HepG2 (cell line): ENCODE data around the gene RHO. TPM values are rescaled to one million over a fixed set of nuclear protein-coding genes. Genes with fewer than 3 reads are reported as not detected.

Experiments used
- ATAC-seq: fragments of 200-7000 bp; cut with Tn5 transposase; 3 replicates; pipeline ENCODE4 v1.9.1; 2020; ENCODE audit warnings: mild to moderate bottlenecking, moderate library complexity
- BruUV-seq: library from RNA; stranded (reverse); fragments of 400-500 nt; replicated peaks from 2 replicates; lab custom pipeline; 2021; lab: Mats Ljungman, UMichigan
- CTCF ChIA-PET: fragments of 300-600 bp; formaldehyde crosslinking; extraction: SDS; loops from one replicate; lab custom pipeline; 2021; ENCODE audit warnings: low total read pairs, inconsistent platforms, low intra/inter-chr PET ratio; lab: Yijun Ruan, JAX
- POLR2A ChIA-PET: fragments of 350-600 bp; sonication (Branson Sonifier 250); formaldehyde crosslinking; loops from one replicate; lab custom pipeline; 2020; ENCODE audit warnings: antibody characterized with exemption, inconsistent platforms; lab: Yijun Ruan, JAX
- DNase-seq: peaks from one replicate; pipeline ENCODE4 v3.0.0-alpha.2; 2015; ENCODE audit warnings: low spot score
- FAIRE-seq: peaks from 3 replicates; lab custom pipeline; 2011; peaks lifted over from hg19 to GRCh38; lab: Jason Lieb, UNC
- H2AFZ ChIP-seq: one replicate; pipeline ENCODE4 v1.6.1; 2011; ENCODE audit warnings: low read length, inconsistent platforms
- H3K27ac ChIP-seq: fragments of 300-600 bp; 3 replicates; pipeline ENCODE4 v1.8.0; 2011; ENCODE audit warnings: mixed run types, mild to moderate bottlenecking, mixed read lengths, low read length, inconsistent platforms; ENCODE audit not compliant: insufficient read depth; ENCODE audit errors: extremely low read length
- H3K27me3 ChIP-seq, 2 experiments: fragments of 200-600 bp in 1 of 2; 2 replicates in 1 of 2; 3 replicates in 1 of 2; pipeline versions ENCODE4 v1.6.0 to v1.8.0; 2011; ENCODE audit warnings: low read length in 2 of 2, mild to moderate bottlenecking in 2 of 2, moderate library complexity in 2 of 2, inconsistent platforms in 1 of 2; ENCODE audit not compliant: insufficient read depth in 2 of 2, control insufficient read depth in 1 of 2
- H3K36me3 ChIP-seq, 2 experiments: fragments of 200-600 bp in 1 of 2; replicated peaks in 1 of 2; 2 replicates in 1 of 2; 3 replicates in 1 of 2; pipeline versions ENCODE4 v1.5.1 to v1.8.0; 2011; ENCODE audit warnings: low read length in 2 of 2, inconsistent platforms in 1 of 2; ENCODE audit not compliant: insufficient read depth in 2 of 2, control insufficient read depth in 1 of 2
- H3K4me1 ChIP-seq: 2 replicates; pipeline ENCODE4 v1.5.1; 2012; ENCODE audit warnings: low read length, inconsistent platforms; ENCODE audit not compliant: insufficient read depth
- H3K4me2 ChIP-seq: 2 replicates; pipeline ENCODE4 v1.6.0; 2011; ENCODE audit warnings: low read depth, low read length, inconsistent platforms
- H3K4me3 ChIP-seq, 3 experiments: fragments of 200-600 bp in 1 of 3; sonication (generic), shearing (Covaris generic) in 1 of 3; replicated peaks in 1 of 3; 2 replicates each; pipeline ENCODE4 v1.5.1; 2011 to 2016; ENCODE audit warnings: low read length in 3 of 3, inconsistent platforms in 2 of 3, low read depth in 2 of 3, mild to moderate bottlenecking in 2 of 3, control low read depth in 1 of 3, mixed read lengths in 1 of 3; ENCODE audit not compliant: insufficient read depth in 1 of 3
- H3K79me2 ChIP-seq: one replicate; pipeline ENCODE4 v1.6.1; 2011; ENCODE audit warnings: low read length, inconsistent platforms; ENCODE audit not compliant: insufficient read depth
- H3K9ac ChIP-seq: 2 replicates; pipeline ENCODE4 v1.6.0; 2011; ENCODE audit warnings: mild to moderate bottlenecking, low read depth, low read length, inconsistent platforms; ENCODE audit not compliant: insufficient read depth
- H3K9me3 ChIP-seq: 2 replicates; pipeline ENCODE4 v1.5.1; 2012; ENCODE audit warnings: mild to moderate bottlenecking, low read length
- H4K20me1 ChIP-seq: 2 replicates; pipeline ENCODE4 v1.6.0; 2011; ENCODE audit warnings: inconsistent platforms, mild to moderate bottlenecking, low read length, moderate library complexity; ENCODE audit not compliant: insufficient read depth
- ATF7-NPFF ChIP-seq: sonication (generic); formaldehyde crosslinking; IDR thresholded peaks from 2 replicates; pipeline ENCODE4 v1.8.1; 2023; ENCODE audit warnings: mild to moderate bottlenecking, low read depth, missing genetic modification reagents, moderate library complexity
- GABPB1 ChIP-seq: IDR thresholded peaks from 2 replicates; pipeline ENCODE4 v1.6.1; 2016; ENCODE audit warnings: mild to moderate bottlenecking, missing genetic modification reagents, moderate library complexity, missing compliant biosample characterization
- HIC2 ChIP-seq: sonication (generic); formaldehyde crosslinking; IDR thresholded peaks from 2 replicates; pipeline ENCODE4 v1.9.0; 2022; ENCODE audit warnings: low read depth, missing genetic modification reagents
- KLF15 ChIP-seq: sonication (generic); formaldehyde crosslinking; IDR thresholded peaks from 2 replicates; pipeline ENCODE4 v1.8.1; 2023; ENCODE audit warnings: borderline replicate concordance, mild to moderate bottlenecking, inconsistent platforms, missing genetic modification reagents, mixed read lengths
- MBD4 ChIP-seq: IDR thresholded peaks from 2 replicates; pipeline ENCODE4 v1.6.1; 2012; ENCODE audit warnings: low read length, inconsistent platforms, borderline replicate concordance
- MYPOP ChIP-seq: sonication (generic); formaldehyde crosslinking; IDR thresholded peaks from 2 replicates; pipeline ENCODE4 v1.8.1; 2023; ENCODE audit warnings: mild to moderate bottlenecking, moderate library complexity, missing genetic modification reagents
- NCOR1 ChIP-seq: fragments of 200-600 bp; sonication (generic); IDR thresholded peaks from 2 replicates; pipeline ENCODE4 v1.7.0; 2017; ENCODE audit warnings: antibody characterized with exemption, low read length, borderline replicate concordance
- RARA ChIP-seq: IDR thresholded peaks from 2 replicates; pipeline ENCODE4 v1.6.1; 2016; ENCODE audit warnings: missing genetic modification reagents, missing compliant biosample characterization
- SMARCC2 ChIP-seq: fragments of 450-650 bp; IDR thresholded peaks from 2 replicates; pipeline ENCODE4 v1.6.1; 2017; ENCODE audit warnings: antibody characterized with exemption, mild to moderate bottlenecking
- ZNF256 ChIP-seq: sonication (generic); formaldehyde crosslinking; conservative IDR thresholded peaks from 2 replicates; pipeline ENCODE4 v1.4.0; 2020; ENCODE audit warnings: missing genetic modification reagents
- ZNF781 ChIP-seq: sonication (generic); formaldehyde crosslinking; IDR thresholded peaks from 2 replicates; pipeline ENCODE4 v1.5.1; 2020; ENCODE audit warnings: borderline replicate concordance, mild to moderate bottlenecking, missing genetic modification reagents; ENCODE audit errors: not compliant biosample characterization
- whole genome bisulfite sequencing: methylation state at CpG from one replicate; pipeline ENCODE4 v1.1.6; 2017; ENCODE audit warnings: low lambda C conversion rate; 5-methylcytosine and 5-hydroxymethylcytosine counted together
- in situ Hi-C: cut with HindIII; loops from 2 replicates; pipeline ENCODE4 v1.10.0; 2017; ENCODE audit warnings: low pct_unique_long_range_greater_than_20kb; ENCODE audit not compliant: extremely low pct_ligation_motif_present
- intact Hi-C: fragments of 100-400 bp; cut with micrococcal nuclease; formaldehyde crosslinking; loops from one replicate; pipeline ENCODE4 v1.10.0; 2022; ENCODE audit not compliant: unreplicated experiment
- polyA plus RNA-seq, 8 experiments: library from polyadenylated mRNA; depleted of rRNA in 3 of 8; stranded (reverse) in 7 of 8; unstranded in 1 of 8; fragments of >200 nt; fragmentation: Illumina TruSeq in 4 of 8; extraction: Trizol in 4 of 8; gene quantifications; 2 replicates each; pipeline versions ENCODE4 v1.2.1 to v1.2.3, GENCODE V29; 2011 to 2016; ENCODE audit warnings: low read depth in 4 of 8, missing spikeins in 1 of 8, mixed read lengths in 1 of 8; ENCODE audit not compliant: insufficient read depth in 1 of 8
- total RNA-seq, 5 experiments: library from RNA; depleted of rRNA; stranded (reverse); fragments of >200 nt; fragmentation: Illumina TruSeq; extraction: Trizol; gene quantifications; 2 replicates each; pipeline ENCODE4 v1.2.3, GENCODE V29; 2016; ENCODE audit warnings: low read depth in 1 of 5
- TF ChIP-seq, protein P1 (sequence below): sonication (generic); formaldehyde crosslinking; conservative IDR thresholded peaks from 2 replicates; pipeline ENCODE4 v1.4.0; 2020; ENCODE audit warnings: mild to moderate bottlenecking, missing genetic modification reagents, moderate library complexity
- TF ChIP-seq, protein P2 (sequence below): sonication (generic); formaldehyde crosslinking; IDR thresholded peaks from 2 replicates; pipeline ENCODE4 v1.4.0; 2020; ENCODE audit warnings: missing genetic modification reagents

The RHO gene
- total and polyA plus RNA-seq, 2 of the 13 experiments (the other 11 are each of a cell fraction or from before 2014, with no cell fraction given) = not detected

GRCh38 chr3:129576514-129577352 lies 48.3 kb downstream of the RHO start (continued):
- TF ChIP-seq, protein P1, sequence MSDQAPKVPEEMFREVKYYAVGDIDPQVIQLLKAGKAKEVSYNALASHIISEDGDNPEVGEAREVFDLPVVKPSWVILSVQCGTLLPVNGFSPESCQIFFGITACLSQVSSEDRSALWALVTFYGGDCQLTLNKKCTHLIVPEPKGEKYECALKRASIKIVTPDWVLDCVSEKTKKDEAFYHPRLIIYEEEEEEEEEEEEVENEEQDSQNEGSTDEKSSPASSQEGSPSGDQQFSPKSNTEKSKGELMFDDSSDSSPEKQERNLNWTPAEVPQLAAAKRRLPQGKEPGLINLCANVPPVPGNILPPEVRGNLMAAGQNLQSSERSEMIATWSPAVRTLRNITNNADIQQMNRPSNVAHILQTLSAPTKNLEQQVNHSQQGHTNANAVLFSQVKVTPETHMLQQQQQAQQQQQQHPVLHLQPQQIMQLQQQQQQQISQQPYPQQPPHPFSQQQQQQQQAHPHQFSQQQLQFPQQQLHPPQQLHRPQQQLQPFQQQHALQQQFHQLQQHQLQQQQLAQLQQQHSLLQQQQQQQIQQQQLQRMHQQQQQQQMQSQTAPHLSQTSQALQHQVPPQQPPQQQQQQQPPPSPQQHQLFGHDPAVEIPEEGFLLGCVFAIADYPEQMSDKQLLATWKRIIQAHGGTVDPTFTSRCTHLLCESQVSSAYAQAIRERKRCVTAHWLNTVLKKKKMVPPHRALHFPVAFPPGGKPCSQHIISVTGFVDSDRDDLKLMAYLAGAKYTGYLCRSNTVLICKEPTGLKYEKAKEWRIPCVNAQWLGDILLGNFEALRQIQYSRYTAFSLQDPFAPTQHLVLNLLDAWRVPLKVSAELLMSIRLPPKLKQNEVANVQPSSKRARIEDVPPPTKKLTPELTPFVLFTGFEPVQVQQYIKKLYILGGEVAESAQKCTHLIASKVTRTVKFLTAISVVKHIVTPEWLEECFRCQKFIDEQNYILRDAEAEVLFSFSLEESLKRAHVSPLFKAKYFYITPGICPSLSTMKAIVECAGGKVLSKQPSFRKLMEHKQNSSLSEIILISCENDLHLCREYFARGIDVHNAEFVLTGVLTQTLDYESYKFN = peak; percentile 68
- TF ChIP-seq RARA (CRISPR knock-in tag) = peak; percentile 59; the same call in 1 of the 2 replicates
- peak; percentile 82; the same call in 1 of the 2 replicates for TF ChIP-seq HIC2 (CRISPR knock-in tag)
- 0 out of 2 replicates have a peak, but pooled peaks have one; percentile 46 for TF ChIP-seq GABPB1
- no peak for TF ChIP-seq ZNF781 (CRISPR knock-in tag)

GRCh38 chr3:129577366-129577765 lies 48.9 kb downstream of the RHO start:
- FAIRE-seq = no peak
- no peak overlapping the region for H3K9ac ChIP-seq
- TF ChIP-seq NCOR1 (no peak), ZNF256 (CRISPR knock-in tag) (no peak), MYPOP (CRISPR knock-in tag) (no peak), MBD4 (no peak), KLF15 (CRISPR knock-in tag) (no peak), ATF7-NPFF (CRISPR knock-in tag) (no peak), SMARCC2 (no peak)
- TF ChIP-seq, protein P2, sequence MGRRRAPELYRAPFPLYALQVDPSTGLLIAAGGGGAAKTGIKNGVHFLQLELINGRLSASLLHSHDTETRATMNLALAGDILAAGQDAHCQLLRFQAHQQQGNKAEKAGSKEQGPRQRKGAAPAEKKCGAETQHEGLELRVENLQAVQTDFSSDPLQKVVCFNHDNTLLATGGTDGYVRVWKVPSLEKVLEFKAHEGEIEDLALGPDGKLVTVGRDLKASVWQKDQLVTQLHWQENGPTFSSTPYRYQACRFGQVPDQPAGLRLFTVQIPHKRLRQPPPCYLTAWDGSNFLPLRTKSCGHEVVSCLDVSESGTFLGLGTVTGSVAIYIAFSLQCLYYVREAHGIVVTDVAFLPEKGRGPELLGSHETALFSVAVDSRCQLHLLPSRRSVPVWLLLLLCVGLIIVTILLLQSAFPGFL = no peak

More at GRCh38 chr3:129577366-129577765, 48.9 kb downstream of the RHO start:
- ChIA-PET POLR2A (interaction anchor here (1.5 to 2.4 kb wide), 3 partner anchors 18 to 42 kb away, joined by 4 to 20 read pairs (median 5); no protein-coding TSS in a partner anchor), CTCF (no interaction called here)
- no peaks in the 10 kb centered on the region for H3K79me2 ChIP-seq
- intact Hi-C loops = no loop called here
- WGBS = 96% methylated on average over 11 of the region's 17 CpGs
- ATAC-seq (no peak), DNase-seq (no peak)
- peaks cover 13% of the 10 kb centered on the region for H3K4me1 ChIP-seq
- no peak overlapping the region for H3K4me3 ChIP-seq
- H3K27ac ChIP-seq = peak overlapping the region; percentile 35
- peaks cover 21 to 26% of the 10 kb centered on the region in 2 experiments; a peak in 4 of 5 replicates for H3K36me3 ChIP-seq
- in situ Hi-C loops = no loop called here
- no peak overlapping the region for H2AFZ ChIP-seq
- no peaks in the 10 kb centered on the region for H4K20me1 ChIP-seq
- no peak overlapping the region for H3K4me2 ChIP-seq
- BruUV-seq = no TSS peak
- no peaks in the 10 kb centered on the region for H3K27me3 ChIP-seq
- H3K9me3 ChIP-seq = no peaks in the 10 kb centered on the region
